ENCODE measurements around the gene EYA3. TPM values are rescaled to one million over a fixed set of nuclear protein-coding genes. Genes with fewer than 3 reads are reported as not detected.

The EYA3 gene
- total and polyA plus RNA-seq, 2 donors from 2014 or later = 10.2 to 32.0 TPM

GRCh38 chr1:27931184-27931583 is 157.2 kb downstream of the EYA3 start:
- FAIRE-seq = no peak
- Histone ChIP-seq H3K4me1 (ENCODE audit: control insufficient read depth in 2 of 3, insufficient read depth in 2 of 3, low read depth in 1 of 3, low read length in 3 of 3) (peaks cover 0 to 6% (median 0%) of the 10 kb centered on the region in 3 donors), H3K9ac (ENCODE audit: low read length in 3 of 3) (no peak overlapping the region), H3K27me3 (ENCODE audit: control insufficient read depth, insufficient read depth, low read length) (no peaks in the 10 kb centered on the region), H3K36me3 (ENCODE audit: control insufficient read depth in 2 of 3, insufficient read depth in 3 of 3, low read length in 3 of 3) (no peaks in the 10 kb centered on the region), H3K4me3 (ENCODE audit: low read length in 3 of 3) (no peak overlapping the region), H3K9me3 (ENCODE audit: control insufficient read depth in 2 of 3, insufficient read depth in 1 of 3, low read length in 3 of 3) (no peaks in the 10 kb centered on the region), H3K27ac (ENCODE audit: low read depth in 2 of 2, low read length in 2 of 2) (no peak overlapping the region)
- intact Hi-C loops (cut with DNase I) = no loop called here
- TF ChIP-seq, protein P1, sequence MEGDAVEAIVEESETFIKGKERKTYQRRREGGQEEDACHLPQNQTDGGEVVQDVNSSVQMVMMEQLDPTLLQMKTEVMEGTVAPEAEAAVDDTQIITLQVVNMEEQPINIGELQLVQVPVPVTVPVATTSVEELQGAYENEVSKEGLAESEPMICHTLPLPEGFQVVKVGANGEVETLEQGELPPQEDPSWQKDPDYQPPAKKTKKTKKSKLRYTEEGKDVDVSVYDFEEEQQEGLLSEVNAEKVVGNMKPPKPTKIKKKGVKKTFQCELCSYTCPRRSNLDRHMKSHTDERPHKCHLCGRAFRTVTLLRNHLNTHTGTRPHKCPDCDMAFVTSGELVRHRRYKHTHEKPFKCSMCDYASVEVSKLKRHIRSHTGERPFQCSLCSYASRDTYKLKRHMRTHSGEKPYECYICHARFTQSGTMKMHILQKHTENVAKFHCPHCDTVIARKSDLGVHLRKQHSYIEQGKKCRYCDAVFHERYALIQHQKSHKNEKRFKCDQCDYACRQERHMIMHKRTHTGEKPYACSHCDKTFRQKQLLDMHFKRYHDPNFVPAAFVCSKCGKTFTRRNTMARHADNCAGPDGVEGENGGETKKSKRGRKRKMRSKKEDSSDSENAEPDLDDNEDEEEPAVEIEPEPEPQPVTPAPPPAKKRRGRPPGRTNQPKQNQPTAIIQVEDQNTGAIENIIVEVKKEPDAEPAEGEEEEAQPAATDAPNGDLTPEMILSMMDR (IDR thresholded peaks at IDR 0.05; ENCODE audit: borderline replicate concordance, extremely low read depth, insufficient read depth) = no peak
- DNase-seq = no peak

DNA sequence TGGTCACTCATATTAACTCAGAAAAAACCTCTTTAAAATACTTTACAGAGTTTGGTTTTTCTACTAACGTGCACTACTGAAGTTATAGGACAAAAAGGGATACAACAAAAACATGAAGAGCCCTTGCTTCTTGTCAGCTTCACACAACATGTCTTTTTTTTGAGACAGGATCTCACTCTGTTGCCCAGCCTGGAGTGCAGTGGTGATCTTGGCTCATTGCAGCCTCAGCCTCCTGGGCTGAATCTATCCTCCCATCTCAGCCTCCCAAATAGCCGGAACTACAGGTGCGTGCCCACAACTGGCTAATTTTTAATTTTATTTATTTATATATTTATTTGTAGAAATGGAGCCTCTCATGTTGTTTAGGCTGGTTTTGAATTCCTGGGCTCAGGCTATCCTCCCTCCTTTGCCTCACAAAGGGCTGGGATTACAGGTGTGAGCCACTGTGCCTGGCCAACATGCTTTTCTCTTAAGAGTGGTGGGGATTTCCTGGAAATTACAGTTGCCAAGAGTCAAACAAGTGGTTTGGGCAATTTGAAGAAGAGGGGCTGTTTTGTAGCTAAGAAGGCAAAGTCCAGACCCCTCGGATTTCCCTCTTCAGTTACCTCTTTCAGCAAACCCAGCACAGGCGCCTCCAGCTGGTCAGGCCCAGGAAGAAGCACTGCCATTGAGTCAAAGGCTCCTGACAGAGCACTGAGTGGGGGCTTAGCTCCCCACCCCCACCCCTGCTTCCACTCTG is 160.0 kb downstream of the EYA3 start:
- DNase-seq (peak in 1 of 5 donors; percentile 29), FAIRE-seq (no peak)
- Histone ChIP-seq H3K4me3 (ENCODE audit: low read length in 3 of 3) (no peak overlapping the region), H3K9me3 (ENCODE audit: control insufficient read depth in 2 of 3, insufficient read depth in 1 of 3, low read length in 3 of 3) (no peaks in the 10 kb centered on the region), H3K36me3 (ENCODE audit: control insufficient read depth in 2 of 3, insufficient read depth in 3 of 3, low read length in 3 of 3) (no peaks in the 10 kb centered on the region), H3K4me1 (ENCODE audit: control insufficient read depth in 2 of 3, insufficient read depth in 2 of 3, low read depth in 1 of 3, low read length in 3 of 3) (no peaks in the 10 kb centered on the region), H3K27me3 (ENCODE audit: control insufficient read depth, insufficient read depth, low read length) (no peaks in the 10 kb centered on the region), H3K27ac (ENCODE audit: low read depth in 2 of 2, low read length in 2 of 2) (no peak overlapping the region), H3K9ac (ENCODE audit: low read length in 3 of 3) (no peak overlapping the region)
- TF ChIP-seq, protein P1 (IDR thresholded peaks at IDR 0.05; ENCODE audit: borderline replicate concordance, extremely low read depth, insufficient read depth) = no peak
- intact Hi-C loops (cut with DNase I) = no loop called here

DNA sequence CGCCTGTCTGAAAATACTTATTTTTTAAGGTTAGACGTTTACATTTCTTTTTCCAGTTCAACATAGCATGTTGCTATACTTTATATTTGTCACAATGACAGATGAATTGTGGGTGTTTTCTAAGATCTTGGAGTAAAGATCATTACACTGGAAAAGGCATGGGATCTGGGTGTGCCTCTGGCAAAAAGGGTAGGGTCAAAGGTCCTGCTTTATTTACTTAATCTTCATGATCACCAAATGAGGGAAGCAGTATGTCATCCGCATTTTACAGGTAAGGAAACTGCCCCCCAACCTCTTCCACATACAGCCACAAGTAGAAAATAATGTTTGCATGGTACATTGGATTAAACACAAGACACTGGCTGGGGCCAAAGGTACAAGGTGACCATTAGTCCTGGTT is 166.1 kb downstream of the EYA3 start:
- TF ChIP-seq, protein P1 (IDR thresholded peaks at IDR 0.05; ENCODE audit: borderline replicate concordance, extremely low read depth, insufficient read depth) = no peak
- Histone ChIP-seq H3K4me3 (ENCODE audit: low read length in 3 of 3) (no peak overlapping the region), H3K27me3 (ENCODE audit: control insufficient read depth, insufficient read depth, low read length) (no peaks in the 10 kb centered on the region), H3K4me1 (ENCODE audit: control insufficient read depth in 2 of 3, insufficient read depth in 2 of 3, low read depth in 1 of 3, low read length in 3 of 3) (no peaks in the 10 kb centered on the region), H3K36me3 (ENCODE audit: control insufficient read depth in 2 of 3, insufficient read depth in 3 of 3, low read length in 3 of 3) (no peaks in the 10 kb centered on the region), H3K27ac (ENCODE audit: low read depth in 2 of 2, low read length in 2 of 2) (no peak overlapping the region), H3K9ac (ENCODE audit: low read length in 3 of 3) (no peak overlapping the region), H3K9me3 (ENCODE audit: control insufficient read depth in 2 of 3, insufficient read depth in 1 of 3, low read length in 3 of 3) (no peaks in the 10 kb centered on the region)
- no peak for DNase-seq
- no peak for FAIRE-seq
- intact Hi-C loops (cut with DNase I) = no loop called here

Other genes starting within 250 kb of the EYA3 start
- gene THEMIS2, start 216.1 kb downstream of the EYA3 start, total RNA-seq = 47.2 TPM
- 5.2 TPM for gene THEMIS2, start 216.1 kb downstream of the EYA3 start, polyA plus RNA-seq (ENCODE audit: insufficient read depth, low read depth, low replicate concordance)
- 36.0 TPM for gene RPA2, start 174.0 kb downstream of the EYA3 start, total RNA-seq
- 32.6 TPM for gene RPA2, start 174.0 kb downstream of the EYA3 start, polyA plus RNA-seq (ENCODE audit: insufficient read depth, low read depth, low replicate concordance)
- gene SMPDL3B, start 153.6 kb downstream of the EYA3 start, total RNA-seq = 9.7 TPM
- gene SMPDL3B, start 153.6 kb downstream of the EYA3 start, polyA plus RNA-seq (ENCODE audit: insufficient read depth, low read depth, low replicate concordance) = 5.9 TPM
- gene XKR8, start 128.6 kb downstream of the EYA3 start, total RNA-seq = 8.2 TPM
- gene XKR8, start 128.6 kb downstream of the EYA3 start, polyA plus RNA-seq (ENCODE audit: insufficient read depth, low read depth, low replicate concordance) = 9.1 TPM
- 16.4 TPM for gene PTAFR, start 88.1 kb upstream of the EYA3 start, total RNA-seq
- gene PTAFR, start 88.1 kb upstream of the EYA3 start, polyA plus RNA-seq (ENCODE audit: insufficient read depth, low read depth, low replicate concordance) = 2.4 TPM
- 71.7 TPM for gene DNAJC8, start 144.4 kb upstream of the EYA3 start, total RNA-seq
- 110 TPM for gene DNAJC8, start 144.4 kb upstream of the EYA3 start, polyA plus RNA-seq (ENCODE audit: insufficient read depth, low read depth, low replicate concordance)
- gene ATP5IF1, start 147.5 kb upstream of the EYA3 start, total RNA-seq = 172 TPM
- gene ATP5IF1, start 147.5 kb upstream of the EYA3 start, polyA plus RNA-seq (ENCODE audit: insufficient read depth, low read depth, low replicate concordance) = 906 TPM
- gene SESN2, start 170.9 kb upstream of the EYA3 start, total RNA-seq = 19.4 TPM
- 22.7 TPM for gene SESN2, start 170.9 kb upstream of the EYA3 start, polyA plus RNA-seq (ENCODE audit: insufficient read depth, low read depth, low replicate concordance)
- 14.6 TPM for gene MED18, start 240.4 kb upstream of the EYA3 start, total RNA-seq
- gene MED18, start 240.4 kb upstream of the EYA3 start, polyA plus RNA-seq (ENCODE audit: insufficient read depth, low read depth, low replicate concordance) = 13.2 TPM

Data from kidney (tissue), 14 donors.